AG04449 (cell line): ENCODE measurements around the gene MRI1.

Experiments
- CTCF ChIA-PET: fragments of 350-600 bp; formaldehyde crosslinking; extraction: SDS; loops from one replicate; lab custom pipeline; 2021; ENCODE audit warnings: antibody characterized with exemption; lab: Yijun Ruan, JAX
- POLR2A ChIA-PET: fragments of 400-600, 350-600 bp; formaldehyde crosslinking; extraction: SDS; loops from one replicate; lab custom pipeline; 2020; ENCODE audit warnings: antibody characterized with exemption, inconsistent platforms; lab: Yijun Ruan, JAX
- DNase-seq: peaks from one replicate; pipeline ENCODE4 v3.0.0-alpha.2; 2010; ENCODE audit warnings: low read depth, low spot score
- H3K4me3 ChIP-seq: 2 replicates; pipeline ENCODE4 v1.5.1; 2011; ENCODE audit warnings: low read depth, mild to moderate bottlenecking, control low read depth, low read length
- CTCF ChIP-seq: IDR thresholded peaks from one replicate; pipeline ENCODE4 v1.5.1; 2011; ENCODE audit warnings: mild to moderate bottlenecking, moderate library complexity, low read length, control low read depth, inconsistent platforms; ENCODE audit not compliant: insufficient read depth; ENCODE audit errors: missing control alignments

MRI1 gene

GRCh38 chr19:13821292-13821691 is 57.0 kb downstream of the MRI1 start:
- no peak for TF ChIP-seq CTCF
- no peak overlapping the region for H3K4me3 ChIP-seq
- POLR2A ChIA-PET = no interaction called here
- CTCF ChIA-PET = interaction anchor here (0.8 to 3.2 kb wide), 4 partner anchors 23 to 43 kb away, joined by 3 to 10 read pairs (median 4); no protein-coding TSS in a partner anchor
- DNase-seq = no peak

GRCh38 chr19:13823256-13823655 is 58.9 kb downstream of the MRI1 start:
- H3K4me3 ChIP-seq = no peak overlapping the region
- CTCF ChIA-PET = no interaction called here
- POLR2A ChIA-PET = interaction anchor here (0.7 kb wide), 1 partner anchor 40 kb away, joined by 3 read pairs; no protein-coding TSS in a partner anchor
- TF ChIP-seq CTCF = no peak
- DNase-seq = no peak
